ENCODE measurements around the gene PAXX. TPM values are rescaled to one million over a fixed set of nuclear protein-coding genes. Genes with fewer than 3 reads are reported as not detected.

The PAXX gene
- total RNA-seq, 1 donor from 2014 or later, result 84.9 TPM

GRCh38 chr9:136968333-136969127 is 23.7 kb upstream of the PAXX start:
- Mint-ChIP-seq H3K27me3 (ENCODE audit: low read depth) (no peaks in the 10 kb centered on the region), H3K36me3 (ENCODE audit: low read depth) (no peaks in the 10 kb centered on the region), H3K9me3 (no peaks in the 10 kb centered on the region), H3K4me1 (peaks cover 11% of the 10 kb centered on the region), H3K27ac (ENCODE audit: unreplicated experiment) (peak overlapping the region; percentile 27), H3K4me3 (no peak overlapping the region)
- DNase-seq (ENCODE audit: low read depth, low spot score), result no peak
- TF ChIP-seq, protein P1, sequence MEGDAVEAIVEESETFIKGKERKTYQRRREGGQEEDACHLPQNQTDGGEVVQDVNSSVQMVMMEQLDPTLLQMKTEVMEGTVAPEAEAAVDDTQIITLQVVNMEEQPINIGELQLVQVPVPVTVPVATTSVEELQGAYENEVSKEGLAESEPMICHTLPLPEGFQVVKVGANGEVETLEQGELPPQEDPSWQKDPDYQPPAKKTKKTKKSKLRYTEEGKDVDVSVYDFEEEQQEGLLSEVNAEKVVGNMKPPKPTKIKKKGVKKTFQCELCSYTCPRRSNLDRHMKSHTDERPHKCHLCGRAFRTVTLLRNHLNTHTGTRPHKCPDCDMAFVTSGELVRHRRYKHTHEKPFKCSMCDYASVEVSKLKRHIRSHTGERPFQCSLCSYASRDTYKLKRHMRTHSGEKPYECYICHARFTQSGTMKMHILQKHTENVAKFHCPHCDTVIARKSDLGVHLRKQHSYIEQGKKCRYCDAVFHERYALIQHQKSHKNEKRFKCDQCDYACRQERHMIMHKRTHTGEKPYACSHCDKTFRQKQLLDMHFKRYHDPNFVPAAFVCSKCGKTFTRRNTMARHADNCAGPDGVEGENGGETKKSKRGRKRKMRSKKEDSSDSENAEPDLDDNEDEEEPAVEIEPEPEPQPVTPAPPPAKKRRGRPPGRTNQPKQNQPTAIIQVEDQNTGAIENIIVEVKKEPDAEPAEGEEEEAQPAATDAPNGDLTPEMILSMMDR (conservative IDR thresholded peaks at IDR 0.05), result no peak

GRCh38 chr9:136969150-136969549 is 23.1 kb upstream of the PAXX start:
- Mint-ChIP-seq H3K9me3 (no peaks in the 10 kb centered on the region), H3K4me1 (peaks cover 11% of the 10 kb centered on the region), H3K27ac (ENCODE audit: unreplicated experiment) (no peak overlapping the region), H3K4me3 (no peak overlapping the region), H3K36me3 (ENCODE audit: low read depth) (no peaks in the 10 kb centered on the region), H3K27me3 (ENCODE audit: low read depth) (no peaks in the 10 kb centered on the region)
- no peak for DNase-seq (ENCODE audit: low read depth, low spot score)
- TF ChIP-seq, protein P1 (conservative IDR thresholded peaks at IDR 0.05), result no peak

DNA sequence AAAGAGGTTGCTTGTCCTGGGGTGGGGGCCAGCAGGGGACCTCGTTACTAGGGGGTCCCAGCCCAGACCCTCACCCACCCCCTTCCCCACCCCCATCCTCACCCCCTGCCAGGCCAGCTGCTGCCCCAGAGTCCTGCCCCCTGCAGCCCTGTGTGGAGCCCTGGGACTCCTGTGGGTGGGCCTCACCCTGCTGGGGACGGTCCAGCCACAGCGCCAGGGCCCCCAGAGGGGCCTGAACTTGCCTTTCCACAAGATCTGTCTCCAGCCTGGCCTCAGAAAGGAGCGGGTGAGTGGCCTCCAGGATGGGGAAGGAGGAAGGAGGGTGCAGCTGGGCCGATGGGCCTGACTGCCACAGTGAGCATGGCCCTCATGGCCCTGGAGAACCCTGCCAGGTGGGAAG is 22.4 kb upstream of the PAXX start:
- TF ChIP-seq, protein P1 (conservative IDR thresholded peaks at IDR 0.05), result no peak
- Mint-ChIP-seq H3K9me3 (no peaks in the 10 kb centered on the region), H3K27me3 (ENCODE audit: low read depth) (no peaks in the 10 kb centered on the region), H3K27ac (ENCODE audit: unreplicated experiment) (no peak overlapping the region), H3K4me3 (no peak overlapping the region), H3K36me3 (ENCODE audit: low read depth) (no peaks in the 10 kb centered on the region), H3K4me1 (peaks cover 11% of the 10 kb centered on the region)
- no peak for DNase-seq (ENCODE audit: low read depth, low spot score)

- Mint-ChIP-seq H3K27me3 (ENCODE audit: low read depth) (no peaks in the 10 kb centered on the region), H3K4me3 (no peak overlapping the region), H3K9me3 (no peaks in the 10 kb centered on the region), H3K27ac (ENCODE audit: unreplicated experiment) (no peak overlapping the region), H3K36me3 (ENCODE audit: low read depth) (no peaks in the 10 kb centered on the region), H3K4me1 (peaks cover 11% of the 10 kb centered on the region)
- DNase-seq (ENCODE audit: low read depth, low spot score), result no peak
- TF ChIP-seq, protein P1 (conservative IDR thresholded peaks at IDR 0.05), result no peak
These were observed 21.9 kb upstream of the PAXX start for GRCh38 chr9:136970361-136970760.

GRCh38 chr9:136971746-136972145 is 20.5 kb upstream of the PAXX start:
- DNase-seq (ENCODE audit: low read depth, low spot score), result no peak
- H3K36me3 Mint-ChIP-seq (ENCODE audit: low read depth), result no peaks in the 10 kb centered on the region
- H3K27ac Mint-ChIP-seq (ENCODE audit: unreplicated experiment), result no peak overlapping the region
- H3K27me3 Mint-ChIP-seq (ENCODE audit: low read depth), result no peaks in the 10 kb centered on the region
- TF ChIP-seq, protein P1 (conservative IDR thresholded peaks at IDR 0.05), result no peak
- H3K4me3 Mint-ChIP-seq, result no peak overlapping the region
- H3K9me3 Mint-ChIP-seq, result no peaks in the 10 kb centered on the region
- no peaks in the 10 kb centered on the region for H3K4me1 Mint-ChIP-seq

Measured in neural crest cell (in vitro differentiated cells).